Measurements from ENCODE around the gene LRTM2. TPM values are rescaled to one million over a fixed set of nuclear protein-coding genes. Genes with fewer than 3 reads are reported as not detected.

The LRTM2 gene
- 11.3 TPM for total RNA-seq

GRCh38 chr12:1820191-1820895 lies at the start of gene LRTM2:
Gene LRTM2, plus strand, starts transcription at chr12:1820565. Its CDS starts 7,584 bp downstream, at chr12:1828149.

Other genes starting within 250 kb of the LRTM2 start
- 18.5 TPM for gene FBXL14, start 226.0 kb upstream of the LRTM2 start, total RNA-seq
- gene WNT5B, start 191.3 kb upstream of the LRTM2 start, total RNA-seq: 18.7 TPM
- 32.8 TPM for gene ADIPOR2, start 129.5 kb upstream of the LRTM2 start, total RNA-seq
- 0.92 TPM for gene CACNA2D4, start 98.1 kb downstream of the LRTM2 start, total RNA-seq
- 9.7 TPM for gene DCP1B, start 183.9 kb downstream of the LRTM2 start, total RNA-seq
- gene CACNA1C, start 232.4 kb downstream of the LRTM2 start, total RNA-seq: 33.0 TPM